Measurements from ENCODE around the gene STXBP1.
"Not testable (repeated sequence)": the region's sequence is repeated elsewhere in the genome, so short reads cannot be mapped to it uniquely, and the experiment has no call there.

Gene STXBP1

GRCh38 chr9:127611899-127612790 lies at the start of gene STXBP1:
STXBP1 (plus strand) TSS chr9:127612277; CDS start chr9:127612404, 127 bp downstream.
- no peak for DNase-seq

DNA sequence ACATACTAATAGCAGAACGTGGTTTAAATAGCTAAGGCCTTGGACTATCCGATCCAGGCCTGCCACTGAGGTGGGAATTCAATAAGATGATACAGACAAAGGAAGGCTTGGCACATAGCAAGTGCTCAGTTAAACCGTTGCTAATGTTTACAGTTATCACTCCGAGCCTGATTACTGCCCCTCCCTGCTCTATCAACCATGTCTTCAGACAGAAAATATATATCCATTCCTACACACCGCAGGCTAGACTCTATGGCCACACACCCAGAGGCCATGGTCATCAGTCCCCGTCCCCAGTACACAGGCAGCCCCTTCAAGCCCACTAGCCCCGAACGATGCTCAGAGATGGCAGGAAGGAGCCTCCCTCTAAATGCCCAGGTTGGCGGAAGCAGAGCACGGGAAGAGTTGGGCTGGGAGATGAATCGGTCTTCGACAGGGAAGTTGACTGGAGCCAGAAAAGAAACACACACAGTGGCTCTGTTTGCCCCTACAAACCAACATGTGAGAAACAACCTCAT lies 49.7 kb upstream of the STXBP1 start:
- DNase-seq: no peak

DNA sequence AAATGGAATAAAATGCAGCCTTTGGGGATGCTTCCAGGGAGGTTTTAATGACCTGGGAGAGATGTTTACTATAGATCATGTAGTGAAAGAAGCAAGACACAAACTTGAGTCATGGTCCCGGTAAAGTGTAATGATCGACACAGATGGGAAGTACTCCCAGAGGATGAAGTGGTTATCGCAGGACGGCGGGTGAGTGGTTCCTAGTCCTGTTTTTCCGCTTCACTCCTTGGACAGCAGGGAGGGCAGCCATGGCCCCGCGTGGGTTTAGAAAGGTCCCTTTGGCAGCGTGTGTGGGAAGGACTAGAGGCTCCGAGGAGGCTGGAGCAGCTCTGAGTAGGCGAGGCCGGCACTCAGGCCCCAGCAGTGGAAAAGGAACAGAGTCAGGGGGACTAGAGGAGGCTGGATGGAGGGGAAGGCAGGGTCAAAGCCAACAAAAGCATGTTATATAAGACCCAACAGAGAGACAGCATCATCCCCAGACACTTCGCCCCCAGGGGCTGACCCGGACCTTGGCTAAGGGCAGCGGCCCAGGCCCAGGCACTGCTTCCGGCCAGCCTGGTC lies 49.2 kb upstream of the STXBP1 start:
- no peak for DNase-seq

GRCh38 chr9:127563579-127563978 lies 48.5 kb upstream of the STXBP1 start:
- no peak for DNase-seq

GRCh38 chr9:127565231-127565630 lies 46.8 kb upstream of the STXBP1 start:
- DNase-seq: no peak

DNA sequence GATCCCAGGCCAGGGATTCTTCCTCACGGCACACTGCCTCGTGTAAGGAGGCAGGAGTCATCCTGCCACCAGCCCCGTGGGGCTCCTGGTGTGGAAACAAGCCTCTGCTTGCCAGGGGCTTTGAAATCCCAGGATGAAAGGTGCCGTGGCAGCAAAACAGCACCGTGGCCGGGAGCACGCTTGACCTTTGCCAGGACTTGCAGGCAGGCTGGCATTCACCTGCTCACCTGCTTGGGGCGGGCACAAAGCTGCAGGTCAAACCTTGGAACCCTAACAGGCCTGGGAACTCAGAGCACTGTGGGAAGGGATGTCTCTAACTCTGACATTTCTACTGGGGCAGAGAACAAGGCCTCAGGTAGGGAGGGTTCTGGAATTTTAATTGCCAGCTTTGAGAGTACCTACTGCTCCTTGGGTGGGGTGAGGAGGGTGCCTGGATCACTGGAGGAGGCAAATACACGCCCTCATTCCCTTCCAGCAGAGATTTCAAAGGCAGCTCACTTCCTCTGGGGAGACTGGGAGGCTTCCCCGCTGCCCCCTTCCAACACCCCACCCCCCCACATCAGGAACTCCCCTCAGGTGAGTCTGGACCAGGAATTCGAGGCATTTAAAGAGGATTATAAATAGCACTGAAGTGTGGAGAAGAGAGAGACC lies 45.6 kb upstream of the STXBP1 start:
- no peak for DNase-seq

GRCh38 chr9:127567035-127567729 lies 44.9 kb upstream of the STXBP1 start:
- no peak for DNase-seq

DNA sequence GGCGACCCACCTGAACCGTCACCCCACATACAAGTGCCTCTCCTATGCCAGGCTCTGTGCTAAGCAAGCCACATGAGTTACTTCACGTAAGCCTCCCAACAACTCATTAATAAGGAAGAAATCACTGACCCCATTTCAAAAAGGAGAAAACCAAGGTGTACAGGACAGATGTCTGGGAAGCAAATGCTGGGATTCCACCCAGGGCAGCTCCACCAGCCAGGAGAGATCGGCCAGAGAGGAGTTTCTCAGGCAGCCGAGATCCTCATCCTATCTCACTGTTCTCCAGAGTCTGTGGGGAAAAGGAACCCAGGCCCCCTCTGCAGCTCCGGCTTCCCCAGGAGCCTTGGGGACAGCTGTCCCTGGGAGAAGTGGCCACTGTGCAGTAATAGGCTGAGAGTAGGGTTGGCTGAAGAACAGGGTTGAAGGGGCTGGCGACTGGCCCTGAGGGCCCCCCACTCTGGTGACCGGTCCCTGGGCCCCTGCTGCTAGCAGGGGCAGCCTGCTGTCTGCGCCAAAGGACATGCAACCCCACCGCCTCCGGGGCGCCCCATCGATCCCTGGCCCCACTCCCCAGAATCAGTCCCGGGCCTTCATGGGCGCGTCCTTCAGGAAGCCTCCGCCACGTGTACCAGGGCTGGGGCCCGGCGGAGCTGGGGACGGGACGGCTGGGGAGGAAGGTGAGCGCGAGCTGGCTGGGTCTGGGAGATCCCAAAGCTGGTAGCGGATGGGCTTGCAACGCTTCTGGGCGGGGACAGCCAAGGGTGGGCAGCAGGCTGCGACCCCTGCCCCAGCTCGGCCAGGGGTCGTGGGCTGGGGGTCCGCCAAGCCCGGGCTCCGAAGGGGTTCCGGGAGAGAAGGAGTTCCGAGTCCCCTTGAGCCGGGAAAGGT lies 44.1 kb upstream of the STXBP1 start:
- no peak for DNase-seq

DNA sequence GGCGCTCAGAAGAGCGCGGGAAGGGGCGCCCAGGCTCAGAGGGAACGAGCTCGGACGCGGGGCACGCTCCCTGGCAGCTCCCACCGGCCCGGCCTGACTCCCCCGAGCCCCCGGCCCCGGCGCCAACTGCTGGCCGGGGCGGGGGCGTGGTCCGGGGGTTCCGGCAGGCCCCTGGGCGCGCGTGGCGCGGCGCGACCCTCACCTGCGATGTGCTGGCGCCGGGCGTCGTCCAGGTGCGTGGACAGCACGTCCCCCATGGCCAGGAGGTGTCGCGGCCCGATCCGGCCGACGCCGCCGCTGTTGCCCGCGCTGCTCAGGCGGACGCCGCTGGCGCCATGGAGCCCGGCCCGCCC lies 43.5 kb upstream of the STXBP1 start:
- DNase-seq: no peak

- no peak for DNase-seq
Observed at GRCh38 chr9:127568971-127569885, 42.8 kb upstream of the STXBP1 start.

DNA sequence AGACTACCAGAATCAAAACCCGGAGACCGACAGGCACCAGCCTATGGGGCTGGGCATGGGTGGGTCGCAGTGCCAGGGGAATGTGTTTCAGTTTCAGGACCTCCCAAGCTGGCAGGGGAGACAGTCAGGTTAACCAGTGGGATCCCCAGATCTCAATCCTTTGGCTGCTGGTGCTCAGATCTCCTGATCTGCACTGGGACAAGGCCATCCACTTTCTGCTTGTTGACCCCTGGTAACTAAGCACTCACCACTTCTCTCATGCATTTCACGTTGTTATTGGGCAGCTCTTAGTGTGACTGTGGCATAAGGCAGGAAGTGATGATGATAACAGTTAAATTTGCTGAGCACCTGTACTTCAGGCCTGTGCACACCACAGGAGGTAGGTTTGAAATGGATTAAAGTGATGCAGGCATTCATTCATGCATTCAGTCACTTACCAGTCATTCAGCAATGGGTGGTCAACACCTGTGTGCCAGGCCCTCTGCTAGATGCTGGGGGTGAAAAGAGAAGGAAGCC lies 42.1 kb upstream of the STXBP1 start:
- DNase-seq: no peak

DNA sequence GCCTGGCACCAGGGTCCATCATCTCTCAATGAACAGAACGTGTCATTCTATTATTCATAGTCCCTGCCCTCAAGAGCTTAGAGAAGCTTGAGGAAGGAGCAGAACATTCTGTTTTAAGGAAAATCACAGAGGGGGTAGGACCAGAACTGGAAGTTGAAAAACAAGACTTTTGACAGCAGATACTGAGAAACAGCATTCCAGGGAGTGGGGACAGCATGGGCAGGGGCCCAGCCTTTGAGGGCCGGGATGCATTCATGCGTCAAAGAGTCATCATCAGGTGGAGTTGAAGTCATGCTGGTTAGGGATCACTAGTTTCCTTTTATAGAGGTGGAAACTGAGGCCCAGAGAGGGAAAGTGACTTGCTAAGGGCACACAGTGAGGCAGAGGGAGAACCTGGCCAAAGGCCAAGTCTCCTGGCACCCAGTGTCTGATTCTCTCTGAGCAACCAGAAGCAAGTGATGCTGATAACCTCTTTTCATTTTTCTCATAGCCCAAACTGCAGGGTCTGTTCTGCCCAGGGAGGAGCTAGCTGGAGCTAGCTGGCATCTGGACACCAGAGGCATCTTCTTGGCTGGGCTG lies 41.5 kb upstream of the STXBP1 start:
- no peak for DNase-seq

DNA sequence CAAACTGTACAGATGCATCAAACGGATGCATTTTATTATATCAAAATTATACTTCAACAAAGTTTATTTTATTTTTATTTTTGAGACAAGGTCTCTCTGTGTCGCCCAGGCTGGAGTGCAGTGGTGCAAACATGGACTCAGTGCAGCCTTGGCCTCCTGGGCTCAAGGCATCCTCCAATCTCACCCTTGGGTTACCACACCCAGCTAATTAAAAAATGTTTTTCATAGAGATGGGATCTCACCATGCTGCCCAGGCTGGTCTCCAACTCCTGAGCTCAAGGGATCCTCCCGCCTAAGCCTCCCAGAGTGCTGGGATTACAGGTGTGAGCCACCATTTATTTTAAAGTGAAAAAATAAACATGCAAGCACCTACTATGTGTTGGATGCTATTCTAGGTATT lies 40.1 kb upstream of the STXBP1 start:
- DNase-seq: no peak

GRCh38 chr9:127572961-127573721 lies 38.9 kb upstream of the STXBP1 start:
- DNase-seq: no peak

- no peak for DNase-seq
Observed at GRCh38 chr9:127574072-127574993, 37.7 kb upstream of the STXBP1 start.

DNA sequence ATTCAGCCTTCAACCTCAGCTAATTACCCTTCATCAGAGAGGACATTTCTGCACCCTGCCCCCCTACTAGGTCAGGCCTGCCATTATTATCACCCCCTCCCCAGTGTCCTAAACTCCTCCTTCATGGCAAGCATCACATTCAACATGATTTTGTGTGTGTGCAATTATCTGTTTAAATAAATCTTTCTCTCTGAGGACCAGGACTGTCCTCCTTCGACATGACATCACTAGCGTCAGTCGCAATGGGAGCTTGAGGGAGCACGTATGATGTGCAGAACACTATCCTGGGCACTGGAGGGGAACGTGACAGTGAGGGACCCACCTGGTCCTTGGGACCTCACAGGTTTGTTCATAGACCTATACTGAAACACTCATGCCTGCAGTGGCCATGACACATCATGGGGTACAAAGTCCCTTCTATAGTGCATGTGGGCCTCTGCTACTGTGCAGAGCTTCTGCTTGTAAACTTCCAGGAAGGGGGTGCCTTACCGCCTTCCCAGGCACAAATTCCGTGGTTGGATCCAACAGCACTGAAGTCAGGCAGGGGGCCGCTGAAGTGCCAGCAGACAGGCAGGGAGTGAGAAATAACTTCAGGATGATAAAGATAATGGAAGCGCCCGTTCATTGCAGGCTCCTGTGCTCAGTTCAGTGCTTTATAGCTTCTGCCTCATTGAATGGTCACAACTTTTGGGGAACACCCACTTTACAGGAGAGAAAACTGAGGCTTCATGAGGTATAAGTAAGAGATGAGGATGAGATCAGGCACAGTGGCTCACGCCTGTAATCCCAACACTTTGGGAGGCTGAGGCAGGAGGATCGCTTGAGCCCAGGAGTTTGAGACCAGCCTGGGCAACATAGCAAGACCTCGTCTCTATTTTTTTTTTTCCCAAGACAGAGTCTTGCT lies 36.0 kb upstream of the STXBP1 start:
- DNase-seq: no peak

DNA sequence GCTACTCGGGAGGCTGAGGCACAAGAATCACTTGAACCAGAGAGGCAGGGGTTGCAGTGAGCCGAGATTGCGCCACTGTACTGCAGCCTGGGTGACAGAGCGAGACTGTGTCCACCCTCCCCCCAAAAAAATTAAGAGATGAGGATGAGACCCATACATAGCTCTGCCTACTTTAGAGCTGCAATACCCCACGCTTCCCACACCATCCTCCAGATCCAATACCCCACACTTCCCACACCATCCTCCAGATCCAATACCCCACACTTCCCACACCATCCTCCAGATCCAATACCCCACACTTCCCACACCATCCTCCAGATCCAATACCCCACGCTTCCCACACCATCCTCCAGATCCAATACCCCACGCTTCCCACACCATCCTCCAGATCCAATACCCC lies 34.9 kb upstream of the STXBP1 start:
- DNase-seq: not testable (repeated sequence)

- DNase-seq: no peak
Observed at GRCh38 chr9:127578627-127578951, 33.5 kb upstream of the STXBP1 start.

Measured in SIG-M5 (cell line).